SK-N-SH (cell line): ENCODE data around the gene IL36G. TPM values are rescaled to one million over a fixed set of nuclear protein-coding genes. Genes with fewer than 3 reads are reported as not detected.

Experiments used
- CTCF ChIA-PET: fragments of 300-600, 350-600 bp; formaldehyde crosslinking; extraction: SDS; loops from one replicate; lab custom pipeline; 2021; lab: Yijun Ruan, JAX
- POLR2A ChIA-PET: fragments of 350-600 bp; sonication (Branson Sonifier 250); formaldehyde crosslinking; extraction: SDS; loops from one replicate; lab custom pipeline; 2020; ENCODE audit warnings: antibody characterized with exemption, inconsistent platforms; lab: Yijun Ruan, JAX
- DNase-seq: peaks from one replicate; pipeline ENCODE4 v3.0.0; 2012
- H2AFZ ChIP-seq: fragments of 200-600 bp; sonication (generic); 2 replicates; pipeline ENCODE4 v1.8.1; 2016; ENCODE audit warnings: antibody characterized with exemption, mild to moderate bottlenecking, low read depth
- H3F3A ChIP-seq: fragments of 200-600 bp; sonication (generic); replicated peaks from 2 replicates; pipeline ENCODE3; 2016; ENCODE audit warnings: antibody characterized with exemption, mild to moderate bottlenecking; ENCODE audit not compliant: insufficient read depth
- H3K27ac ChIP-seq, 2 experiments: fragments of 200-500 bp in 1 of 2; fragments of 200-600 bp in 1 of 2; sonication (Bioruptor generic) in 1 of 2; sonication (generic), shearing (Covaris generic) in 1 of 2; 2 replicates each; pipeline versions ENCODE4 v1.5.1 to v1.6.1; 2014 to 2016; ENCODE audit warnings: low read depth in 2 of 2, inconsistent platforms in 1 of 2, low read length in 1 of 2, mild to moderate bottlenecking in 1 of 2, mixed read lengths in 1 of 2
- H3K27me3 ChIP-seq: fragments of 200-600 bp; sonication (generic), shearing (Covaris generic); 2 replicates; pipeline ENCODE4 v1.6.1; 2016; ENCODE audit warnings: mixed run types; ENCODE audit not compliant: insufficient read depth
- H3K36me3 ChIP-seq, 2 experiments: fragments of 200-500 bp in 1 of 2; fragments of 200-600 bp in 1 of 2; sonication (Bioruptor generic) in 1 of 2; sonication (generic) in 1 of 2; replicated peaks in 1 of 2; 2 replicates each; pipeline versions ENCODE3 to v1.5.1; 2014 to 2016; ENCODE audit warnings: low read length in 1 of 2, mild to moderate bottlenecking in 1 of 2; ENCODE audit not compliant: insufficient read depth in 2 of 2, control insufficient read depth in 1 of 2
- H3K4me1 ChIP-seq, 2 experiments: fragments of 200-500 bp in 1 of 2; fragments of 200-600 bp in 1 of 2; sonication (Bioruptor generic) in 1 of 2; sonication (generic), shearing (Covaris generic) in 1 of 2; 2 replicates each; pipeline versions ENCODE4 v1.5.1 to v1.6.1; 2014 to 2016; ENCODE audit warnings: low read depth in 1 of 2, low read length in 1 of 2, mixed run types in 1 of 2; ENCODE audit not compliant: insufficient read depth in 2 of 2, control insufficient read depth in 1 of 2
- H3K4me2 ChIP-seq: fragments of 200-600 bp; sonication (generic), shearing (Covaris generic); 2 replicates; pipeline ENCODE4 v1.6.1; 2017; ENCODE audit warnings: mixed run types
- H3K4me3 ChIP-seq, 2 experiments: fragments of 200-500 bp in 1 of 2; fragments of 200-600 bp in 1 of 2; sonication (Bioruptor generic) in 1 of 2; sonication (generic), shearing (Covaris generic) in 1 of 2; 2 replicates each; pipeline versions ENCODE4 v1.5.1 to v1.8.1; 2014 to 2016; ENCODE audit warnings: low read depth in 2 of 2, inconsistent platforms in 1 of 2, low read length in 1 of 2, mild to moderate bottlenecking in 1 of 2, mixed read lengths in 1 of 2, moderate library complexity in 1 of 2
- H3K79me2 ChIP-seq: fragments of 200-600 bp; sonication (generic); 2 replicates; pipeline ENCODE4 v1.8.1; 2017; ENCODE audit warnings: mild to moderate bottlenecking; ENCODE audit not compliant: insufficient read depth
- H3K9ac ChIP-seq: fragments of 200-600 bp; sonication (generic); 2 replicates; pipeline ENCODE4 v1.6.1; 2017; ENCODE audit warnings: mixed run types
- H3K9me2 ChIP-seq: fragments of 200-600 bp; sonication (generic); 2 replicates; pipeline ENCODE4 v1.6.1; 2017; ENCODE audit warnings: mixed run types
- H3K9me3 ChIP-seq: fragments of 200-600 bp; sonication (generic); 2 replicates; pipeline ENCODE4 v1.6.1; 2017; ENCODE audit warnings: mixed run types, mild to moderate bottlenecking, moderate library complexity
- H4K20me1 ChIP-seq: fragments of 200-600 bp; sonication (generic); 2 replicates; pipeline ENCODE4 v1.6.1; 2017; ENCODE audit warnings: mild to moderate bottlenecking, mixed run types; ENCODE audit not compliant: insufficient read depth
- CHD2 ChIP-seq: fragments of 150-350 bp; IDR thresholded peaks from 2 replicates; pipeline ENCODE4 v1.6.1; 2018; ENCODE audit warnings: low read length; ENCODE audit not compliant: partially characterized antibody
- EZH2phosphoT487 ChIP-seq: fragments of 200-600 bp; sonication (generic); IDR thresholded peaks from 2 replicates; pipeline ENCODE4 v1.6.1; 2017; ENCODE audit warnings: low read depth, mixed run types, mild to moderate bottlenecking, antibody characterized with exemption, moderate library complexity, borderline replicate concordance
- FOSL2 ChIP-seq: IDR thresholded peaks from 2 replicates; pipeline ENCODE4 v1.4.0; 2012; ENCODE audit warnings: low read depth, mild to moderate bottlenecking, moderate library complexity, borderline replicate concordance
- GABPA ChIP-seq: IDR thresholded peaks from 2 replicates; pipeline ENCODE4 v1.4.0; 2012; ENCODE audit warnings: low read depth, mild to moderate bottlenecking
- JUND ChIP-seq: IDR thresholded peaks from 2 replicates; pipeline ENCODE4 v1.4.0; 2012
- MAX ChIP-seq: IDR thresholded peaks from 2 replicates; pipeline ENCODE4 v1.4.0; 2012; ENCODE audit warnings: low read depth
- MXI1 ChIP-seq: IDR thresholded peaks from 2 replicates; pipeline ENCODE4 v1.6.1; 2012; ENCODE audit warnings: mild to moderate bottlenecking, low read depth, low read length, improper control_type of control experiment
- NFIC ChIP-seq: IDR thresholded peaks from 2 replicates; pipeline ENCODE4 v1.4.0; 2012; ENCODE audit warnings: borderline replicate concordance
- NRF1 ChIP-seq: IDR thresholded peaks from 2 replicates; pipeline ENCODE4 v1.6.1; 2012; ENCODE audit warnings: low read depth, mild to moderate bottlenecking, low read length
- RAD21 ChIP-seq: IDR thresholded peaks from 2 replicates; pipeline ENCODE4 v1.6.1; 2012; ENCODE audit warnings: mild to moderate bottlenecking, low read length
- RCOR1 ChIP-seq: fragments of 150-350 bp; IDR thresholded peaks from 2 replicates; pipeline ENCODE4 v1.6.1; 2017; ENCODE audit warnings: antibody characterized with exemption, low read length
- RFX5 ChIP-seq: IDR thresholded peaks from 2 replicates; pipeline ENCODE4 v1.6.1; 2012; ENCODE audit warnings: mild to moderate bottlenecking, improper control_type of control experiment, low read length
- RXRA ChIP-seq: IDR thresholded peaks from 2 replicates; pipeline ENCODE4 v1.4.0; 2012; ENCODE audit warnings: low read depth, mild to moderate bottlenecking, borderline replicate concordance
- TEAD4 ChIP-seq: IDR thresholded peaks from 2 replicates; pipeline ENCODE4 v1.4.0; 2012; ENCODE audit warnings: mild to moderate bottlenecking, borderline replicate concordance; ENCODE audit not compliant: insufficient read depth
- USF1 ChIP-seq: IDR thresholded peaks from 2 replicates; pipeline ENCODE4 v1.4.0; 2012; ENCODE audit warnings: low read depth, borderline replicate concordance
- USF2 ChIP-seq: fragments of 150-350 bp; IDR thresholded peaks from 2 replicates; pipeline ENCODE4 v1.6.1; 2017; ENCODE audit warnings: antibody characterized with exemption, low read length, low read depth, borderline replicate concordance
- ZBTB33 ChIP-seq: IDR thresholded peaks from 2 replicates; pipeline ENCODE4 v1.4.0; 2012; ENCODE audit warnings: low read depth, borderline replicate concordance
- WGBS: methylation state at CpG from one replicate; pipeline ENCODE4 v1.1.6; 2017; ENCODE audit warnings: low lambda C conversion rate; 5-methylcytosine and 5-hydroxymethylcytosine counted together
- polyA plus RNA-seq, 3 experiments: library from polyadenylated mRNA; depleted of rRNA; stranded (reverse); fragments of >200 nt; gene quantifications; 2 replicates each; pipeline ENCODE4 v1.2.3, GENCODE V29; 2012

The IL36G gene
- polyA plus RNA-seq, 1 of the 3 experiments (the other 2 are of a cell fraction) = not detected

- H3F3A ChIP-seq = no peaks in the 10 kb centered on the region
- no peak overlapping the region for H2AFZ ChIP-seq
- CTCF ChIA-PET = interaction anchor here (4.0 kb wide), 1 partner anchor 191 kb away, joined by 102 read pairs; no protein-coding TSS in a partner anchor
- H3K9ac ChIP-seq = no peak overlapping the region
- no peak overlapping the region for H3K27ac ChIP-seq
- no peak overlapping the region for H3K4me3 ChIP-seq
- WGBS = 35% methylated on average over 5 of the region's 5 CpGs
- H3K27me3 ChIP-seq = peaks cover 5% of the 10 kb centered on the region; the same call in 1 of the 2 replicates
- TF ChIP-seq MAX (no peak), EZH2phosphoT487 (no peak), MXI1 (no peak), FOSL2 (no peak), JUND (no peak), TEAD4 (no peak), USF1 (no peak), RAD21 (no peak), RXRA (no peak), CHD2 (no peak), ZBTB33 (no peak), USF2 (no peak), GABPA (no peak), NFIC (no peak), NRF1 (no peak), RCOR1 (no peak), RFX5 (no peak)
- TF ChIP-seq, all 33 proteins: peak for 0
- no peak for DNase-seq
- Histone ChIP-seq H3K9me3 (no peaks in the 10 kb centered on the region), H3K79me2 (no peaks in the 10 kb centered on the region), H3K9me2 (no peaks in the 10 kb centered on the region), H3K36me3 (no peaks in the 10 kb centered on the region), H3K4me1 (no peaks in the 10 kb centered on the region; a peak in 1 of 4 replicates), H3K4me2 (no peak overlapping the region), H4K20me1 (no peaks in the 10 kb centered on the region)
- POLR2A ChIA-PET = no interaction called here
Measured at GRCh38 chr2:112939425-112939824, 38.4 kb upstream of the IL36G start.
